Kasumi-1 (cell line): ENCODE measurements around the gene D2HGDH.

Experiments
- DNase-seq, 2 experiments: peaks; one replicate each; lab custom pipeline; 2025; lab: John Stamatoyannopoulos, UW

D2HGDH gene

GRCh38 chr2:241734467-241735208, at the start of gene D2HGDH:
Gene D2HGDH (plus strand): TSS chr2:241734630. CDS start chr2:241735225, 595 bp downstream.
- peak; percentile 29 to 41 for DNase-seq

- no peak for DNase-seq
Measured at GRCh38 chr2:241686324-241686649, 48.1 kb upstream of the D2HGDH start.

GRCh38 chr2:241686650-241687425, 47.6 kb upstream of the D2HGDH start, which contains the start of gene DTYMK:
Gene DTYMK (minus strand): TSS chr2:241686815. CDS start chr2:241686783, 32 bp downstream.
- DNase-seq, result peak; percentile 74 to 79

GRCh38 chr2:241689306-241689705, 45.1 kb upstream of the D2HGDH start:
- no peak for DNase-seq

- no peak for DNase-seq
Measured at GRCh38 chr2:241690202-241690717, 44.2 kb upstream of the D2HGDH start.

GRCh38 chr2:241692448-241692847, 42.0 kb upstream of the D2HGDH start:
- DNase-seq, result no peak

GRCh38 chr2:241695651-241696050, 38.8 kb upstream of the D2HGDH start:
- DNase-seq, result no peak

- DNase-seq, result no peak
Measured at GRCh38 chr2:241701149-241701398, 33.4 kb upstream of the D2HGDH start.

- peak; percentile 63 for DNase-seq
Measured at GRCh38 chr2:241701399-241702154, 32.9 kb upstream of the D2HGDH start, which contains the start of gene ING5. Gene ING5 (plus strand): TSS chr2:241702039. CDS start chr2:241702066, 27 bp downstream.

- DNase-seq, result peak; percentile 26 to 40
Measured at GRCh38 chr2:241702155-241703031, 32.0 kb upstream of the D2HGDH start.

GRCh38 chr2:241703032-241703604, 31.3 kb upstream of the D2HGDH start:
- no peak for DNase-seq

- no peak for DNase-seq
Measured at GRCh38 chr2:241706537-241706936, 27.9 kb upstream of the D2HGDH start.

GRCh38 chr2:241708879-241709278, 25.6 kb upstream of the D2HGDH start:
- no peak for DNase-seq

- no peak for DNase-seq
Measured at GRCh38 chr2:241719093-241719492, 15.3 kb upstream of the D2HGDH start.

- DNase-seq, result no peak
Measured at GRCh38 chr2:241720099-241720498, 14.3 kb upstream of the D2HGDH start.

- no peak for DNase-seq
Measured at GRCh38 chr2:241720560-241720959, 13.9 kb upstream of the D2HGDH start.

- DNase-seq, result no peak
Measured at GRCh38 chr2:241721852-241722251, 12.6 kb upstream of the D2HGDH start.

- no peak for DNase-seq
Measured at GRCh38 chr2:241722896-241723454, 11.5 kb upstream of the D2HGDH start.

GRCh38 chr2:241724259-241724974, 10.0 kb upstream of the D2HGDH start:
- no peak for DNase-seq
